NB4 (cell line): ENCODE measurements around the gene TBX4.

Experiments
- DNase-seq: peaks from one replicate; pipeline ENCODE4 v3.0.0; 2010; ENCODE audit warnings: low read depth
- H3K4me3 ChIP-seq: one replicate; pipeline ENCODE4 v1.5.1; 2011; ENCODE audit warnings: mild to moderate bottlenecking, low read depth, low read length, moderate library complexity
- CTCF ChIP-seq: IDR thresholded peaks from one replicate; pipeline ENCODE4 v1.5.1; 2012; ENCODE audit warnings: low read depth, low read length
- MYC ChIP-seq: IDR thresholded peaks from 2 replicates; pipeline ENCODE4 v1.6.1; 2011; ENCODE audit warnings: low read depth, low read length
- POLR2A ChIP-seq: IDR thresholded peaks from 2 replicates; pipeline ENCODE4 v1.6.1; 2011; ENCODE audit warnings: mild to moderate bottlenecking; ENCODE audit not compliant: insufficient read length; ENCODE audit errors: extremely low read depth
- TF ChIP-seq, protein P1 (sequence below): IDR thresholded peaks from 2 replicates; pipeline ENCODE4 v1.6.1; 2011; ENCODE audit warnings: low read depth, low read length

Gene TBX4

DNA sequence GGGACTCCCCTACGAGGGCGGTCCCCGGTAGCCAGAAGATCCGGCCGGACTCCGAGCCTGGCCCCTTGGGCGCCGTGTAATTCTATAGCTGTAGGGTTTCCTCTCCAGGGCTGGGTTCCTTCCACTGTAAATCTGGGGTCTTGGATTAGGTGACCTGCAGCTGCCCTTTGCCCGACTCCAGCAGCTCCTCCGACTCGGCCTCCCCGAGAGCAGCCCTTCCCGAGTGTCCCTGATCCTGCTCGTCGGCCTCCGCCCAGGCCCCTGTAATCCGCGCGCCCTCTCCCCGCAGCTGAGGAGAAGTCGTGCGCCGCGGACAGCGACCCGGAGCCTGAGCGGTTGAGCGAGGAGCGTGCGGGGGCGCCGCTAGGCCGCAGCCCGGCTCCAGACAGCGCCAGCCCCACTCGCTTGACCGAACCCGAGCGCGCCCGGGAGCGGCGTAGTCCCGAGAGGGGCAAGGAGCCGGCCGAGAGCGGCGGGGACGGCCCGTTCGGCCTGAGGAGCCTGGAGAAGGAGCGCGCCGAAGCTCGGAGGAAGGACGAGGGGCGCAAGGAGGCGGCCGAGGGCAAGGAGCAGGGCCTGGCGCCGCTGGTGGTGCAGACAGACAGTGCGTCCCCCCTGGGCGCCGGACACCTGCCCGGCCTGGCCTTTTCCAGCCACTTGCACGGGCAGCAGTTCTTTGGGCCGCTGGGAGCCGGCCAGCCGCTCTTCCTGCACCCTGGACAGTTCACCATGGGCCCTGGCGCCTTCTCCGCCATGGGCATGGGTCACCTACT, 47.1 kb upstream of the TBX4 start:
- no peak for DNase-seq
- TF ChIP-seq CTCF (no peak), MYC (no peak), POLR2A (no peak)
- TF ChIP-seq, protein P1, sequence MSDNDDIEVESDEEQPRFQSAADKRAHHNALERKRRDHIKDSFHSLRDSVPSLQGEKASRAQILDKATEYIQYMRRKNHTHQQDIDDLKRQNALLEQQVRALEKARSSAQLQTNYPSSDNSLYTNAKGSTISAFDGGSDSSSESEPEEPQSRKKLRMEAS, result no peak
- no peak overlapping the region for H3K4me3 ChIP-seq

- no peak for DNase-seq
- TF ChIP-seq, protein P1, result no peak
- TF ChIP-seq POLR2A (no peak), CTCF (no peak), MYC (no peak)
- no peak overlapping the region for H3K4me3 ChIP-seq
Measured at GRCh38 chr17:61405686-61406536, 46.3 kb upstream of the TBX4 start.

DNA sequence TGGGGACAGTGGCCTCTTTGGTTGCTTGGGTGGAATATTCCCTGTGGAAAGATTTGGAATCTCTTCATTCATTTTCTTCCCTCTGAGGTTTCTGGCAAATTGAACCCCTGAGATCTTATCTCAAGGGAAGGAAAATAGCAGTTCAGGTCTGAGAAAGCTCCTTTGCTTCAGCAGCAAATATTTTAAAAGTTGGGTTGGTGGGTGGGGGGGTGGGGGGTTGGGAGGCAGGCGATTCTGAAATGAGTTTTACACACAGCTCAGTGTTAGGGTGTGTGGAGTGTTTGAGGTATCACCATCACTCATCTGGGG, 45.7 kb upstream of the TBX4 start:
- no peak overlapping the region for H3K4me3 ChIP-seq
- no peak for DNase-seq
- no peak for TF ChIP-seq MYC
- TF ChIP-seq, protein P1, result no peak
- TF ChIP-seq POLR2A, result no peak
- no peak for TF ChIP-seq CTCF

- TF ChIP-seq, protein P1, result no peak
- TF ChIP-seq POLR2A (no peak), MYC (no peak), CTCF (no peak)
- no peak for DNase-seq
- H3K4me3 ChIP-seq, result no peak overlapping the region
Measured at GRCh38 chr17:61406971-61407911, 45.0 kb upstream of the TBX4 start.

DNA sequence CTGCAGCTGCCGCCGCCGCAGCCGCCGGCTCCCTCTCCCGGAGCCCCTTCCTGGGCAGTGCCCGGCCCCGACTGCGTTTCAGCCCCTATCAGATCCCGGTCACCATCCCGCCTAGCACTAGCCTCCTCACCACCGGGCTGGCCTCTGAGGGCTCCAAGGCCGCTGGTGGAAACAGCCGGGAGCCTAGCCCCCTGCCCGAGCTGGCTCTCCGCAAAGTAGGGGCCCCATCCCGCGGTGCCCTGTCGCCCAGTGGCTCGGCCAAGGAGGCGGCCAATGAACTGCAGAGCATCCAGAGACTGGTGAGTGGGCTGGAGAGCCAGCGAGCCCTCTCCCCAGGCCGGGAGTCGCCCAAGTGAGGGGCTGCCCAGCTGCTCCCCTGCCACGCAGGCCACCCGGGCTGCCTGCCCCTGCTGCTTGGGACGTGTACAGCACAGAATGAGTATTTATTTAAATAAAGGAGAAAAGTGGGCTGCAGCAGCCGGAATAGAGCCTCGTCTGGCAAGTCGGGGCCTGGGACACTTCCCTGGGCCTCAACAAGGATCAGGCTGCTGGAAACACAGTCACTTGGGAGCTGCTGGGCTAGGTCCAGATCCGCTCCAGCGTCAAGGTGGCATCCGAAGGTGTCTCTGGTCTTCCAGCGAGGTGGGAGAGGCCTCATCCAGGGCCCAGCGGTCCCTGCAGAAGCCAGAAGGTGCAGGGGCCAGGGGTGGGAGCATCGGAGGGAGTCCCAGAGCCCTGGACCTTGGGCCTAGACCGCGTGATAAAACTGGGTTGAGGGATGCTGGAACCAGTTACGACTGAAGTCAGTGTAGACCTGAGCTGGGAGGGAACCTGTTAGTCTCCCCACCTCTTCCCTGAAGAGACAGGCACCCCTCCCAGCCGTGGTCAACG, 43.8 kb upstream of the TBX4 start:
- no peak overlapping the region for H3K4me3 ChIP-seq
- TF ChIP-seq, protein P1, result no peak
- DNase-seq, result no peak
